Embryonic facial prominence (tissue), 1 donor: ENCODE results near the gene GABRR1.
"Not testable (repeated sequence)": the region's sequence is repeated elsewhere in the genome, so short reads cannot be mapped to it uniquely, and the experiment has no call there.

Source experiments
- DNase-seq: peaks from one replicate; pipeline ENCODE4 v3.0.0-alpha.2; 2016; ENCODE audit errors: extremely low spot score

The GABRR1 gene

DNA sequence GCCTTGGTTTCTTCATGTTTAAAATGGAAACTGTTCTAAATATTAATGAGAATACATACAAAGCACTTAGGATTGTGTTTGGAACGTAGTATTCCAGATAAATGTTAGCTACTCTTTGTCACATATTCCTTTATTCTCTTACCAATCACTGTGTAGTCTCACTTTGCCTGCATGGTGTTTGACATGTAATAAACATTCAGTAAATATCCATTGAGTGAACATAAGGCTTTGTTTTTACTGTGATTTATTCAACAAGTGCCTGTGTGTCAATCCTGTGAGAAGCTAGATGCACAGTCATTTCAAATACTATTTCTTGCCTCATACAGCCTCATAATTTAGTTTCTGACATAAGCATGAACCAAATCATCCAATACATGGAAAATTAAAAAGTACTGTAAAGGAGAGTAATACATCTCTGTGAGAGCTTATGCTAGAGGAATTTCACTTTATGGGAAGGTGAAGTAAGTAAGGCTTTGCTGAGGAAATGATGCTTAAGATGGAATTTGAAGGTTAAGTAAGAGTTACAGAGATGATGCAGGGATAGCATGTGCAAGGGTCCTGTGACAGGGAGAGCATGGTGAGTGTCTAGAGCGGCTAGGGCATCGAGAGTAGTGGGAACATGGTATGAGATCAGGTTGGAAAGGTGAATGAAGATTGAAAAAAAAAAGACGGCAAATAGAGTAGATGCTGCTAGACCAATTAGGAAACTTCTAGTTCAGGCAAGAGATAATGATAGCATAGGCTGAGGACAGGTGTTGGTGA lies 56.6 kb downstream of the GABRR1 start:
- DNase-seq: no peak

DNA sequence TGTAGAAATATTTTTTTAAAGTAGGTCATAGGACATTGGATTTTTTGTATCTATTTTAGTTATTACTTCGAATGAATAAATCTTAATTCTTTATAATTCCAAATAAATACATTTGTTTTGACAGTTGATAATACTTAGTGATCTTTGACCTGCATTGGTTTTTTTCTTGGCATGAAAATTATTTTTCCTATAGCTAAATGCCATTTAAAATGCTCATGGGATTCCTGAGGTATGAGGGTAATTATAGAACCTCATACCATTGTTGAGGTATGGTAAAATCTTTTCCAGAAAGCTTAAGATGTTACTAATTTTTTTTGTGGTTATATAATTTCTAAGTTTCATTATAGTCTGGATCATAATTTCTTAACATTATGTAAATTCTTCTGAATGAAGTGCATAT lies 63.0 kb downstream of the GABRR1 start:
- no peak for DNase-seq

- DNase-seq: no peak
These were observed 69.0 kb downstream of the GABRR1 start for GRCh38 chr6:89148016-89148750.

- peak; percentile 45 for DNase-seq
These were observed 70.1 kb downstream of the GABRR1 start for GRCh38 chr6:89146718-89147700.

GRCh38 chr6:89145956-89146717 lies 71.0 kb downstream of the GABRR1 start, which contains the start of gene PM20D2:
Gene PM20D2, plus strand, starts transcription at chr6:89146055. Its CDS starts 90 bp downstream, at chr6:89146145.
- no peak for DNase-seq

DNA sequence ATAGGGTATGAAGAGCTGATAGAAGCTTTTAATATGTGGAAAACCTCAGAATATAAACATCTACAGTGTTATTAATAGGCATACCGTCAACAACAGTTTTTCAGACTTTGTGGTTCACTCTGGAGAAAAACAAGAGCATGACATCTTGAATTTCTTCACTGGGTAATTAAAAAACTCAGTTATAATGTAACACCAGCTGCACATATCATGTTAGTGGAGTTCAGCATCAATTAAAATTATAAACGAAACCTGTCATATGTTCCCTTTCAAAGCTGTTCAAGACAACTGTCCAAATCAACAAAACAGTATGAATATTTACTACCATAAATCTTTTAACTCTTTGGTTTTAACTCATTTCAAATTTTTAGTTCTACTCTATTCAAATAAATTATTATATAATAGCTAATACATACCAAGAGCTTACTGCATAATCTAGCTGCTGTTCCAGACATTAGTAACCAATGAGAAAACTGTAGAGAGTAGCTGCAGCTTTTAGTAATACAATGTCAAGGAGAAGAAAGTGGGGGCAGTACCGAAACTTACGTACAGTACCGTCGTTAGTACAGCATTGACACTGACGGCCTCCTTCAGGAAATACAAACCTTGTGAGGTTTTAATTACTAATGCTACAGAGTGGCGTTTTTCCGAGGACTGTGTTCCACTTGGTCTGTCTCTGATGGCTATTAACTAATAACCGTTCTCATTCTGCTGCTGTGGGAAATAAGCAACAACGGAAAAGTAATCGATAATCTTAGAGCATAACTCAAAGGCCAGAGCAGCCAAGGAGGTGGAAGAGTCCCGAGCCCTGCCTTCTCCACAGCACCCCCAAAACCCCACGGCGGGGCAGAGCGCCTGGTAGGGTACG lies 71.8 kb downstream of the GABRR1 start:
- no peak for DNase-seq

GRCh38 chr6:89144354-89144906 lies 72.7 kb downstream of the GABRR1 start:
- DNase-seq: no peak

GRCh38 chr6:89140347-89141156 lies 76.6 kb downstream of the GABRR1 start:
- DNase-seq: no peak

DNA sequence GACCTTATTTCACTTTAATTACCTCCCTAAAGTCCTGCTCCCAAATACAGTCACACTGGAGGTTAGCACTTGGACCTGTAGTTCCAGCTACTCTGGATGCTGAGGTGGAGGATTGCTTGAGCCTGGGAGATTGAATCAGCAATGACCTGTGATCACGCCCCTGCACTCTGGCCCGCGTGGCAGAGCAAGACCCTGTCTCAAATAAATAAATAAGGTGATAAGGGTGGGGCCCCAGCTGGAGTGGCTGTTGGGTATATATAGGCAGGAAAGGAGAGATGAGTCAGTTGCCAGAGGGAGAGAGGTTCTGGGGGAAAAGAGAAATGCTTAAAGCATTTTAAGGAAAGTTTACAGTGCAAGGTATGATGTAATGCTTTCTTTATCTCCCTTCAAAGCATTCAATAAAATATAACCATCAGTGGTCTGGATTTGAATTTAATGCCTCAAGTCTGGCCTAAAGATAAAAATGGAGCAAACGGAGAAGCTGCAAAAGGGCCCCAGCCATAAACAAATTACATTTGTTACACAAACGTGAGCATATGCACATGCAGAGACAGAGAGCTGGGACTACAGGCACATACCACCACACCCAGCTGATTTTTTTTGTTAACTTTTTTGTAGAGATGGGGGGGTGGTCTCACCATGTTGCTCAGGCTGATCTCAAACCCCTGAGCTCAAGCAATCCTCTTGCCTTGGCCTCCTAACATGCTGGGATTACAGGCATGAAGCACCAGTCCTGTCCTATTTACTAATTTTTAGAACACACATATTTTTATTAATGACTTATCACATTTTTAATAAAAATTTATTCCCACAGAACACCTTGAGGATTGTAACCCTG lies 77.4 kb downstream of the GABRR1 start:
- no peak for DNase-seq

GRCh38 chr6:89138173-89138572 lies 79.0 kb downstream of the GABRR1 start:
- no peak for DNase-seq

DNA sequence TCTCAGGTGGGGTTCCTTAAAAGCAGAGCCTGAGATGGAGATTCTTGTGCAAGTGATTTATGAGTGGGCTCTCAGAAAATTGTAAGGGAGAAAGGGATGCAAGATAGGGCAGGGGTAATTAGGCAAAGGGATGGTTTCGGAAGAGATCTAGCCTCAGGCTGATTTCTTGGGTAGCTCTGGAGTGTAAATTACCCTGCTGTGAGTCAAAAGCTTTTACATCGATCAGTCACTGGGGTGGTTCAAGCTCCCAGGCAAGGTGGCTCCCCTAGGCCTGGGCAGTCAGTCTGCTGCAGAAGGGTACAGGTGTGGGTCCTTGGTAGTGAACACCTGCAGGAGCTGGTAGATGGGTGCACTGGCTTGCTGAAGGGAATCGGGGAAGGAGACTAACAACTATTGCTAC lies 82.4 kb downstream of the GABRR1 start:
- DNase-seq: no peak

- no peak for DNase-seq
These were observed 83.2 kb downstream of the GABRR1 start for GRCh38 chr6:89133981-89134380.

GRCh38 chr6:89132057-89132456 lies 85.1 kb downstream of the GABRR1 start:
- DNase-seq: no peak

GRCh38 chr6:89131599-89131998 lies 85.6 kb downstream of the GABRR1 start:
- no peak for DNase-seq

GRCh38 chr6:89128256-89128671 lies 88.9 kb downstream of the GABRR1 start:
- not testable (repeated sequence) for DNase-seq
